ENCODE data around the gene KCNH1. TPM values are rescaled to one million over a fixed set of nuclear protein-coding genes. Genes with fewer than 3 reads are reported as not detected.
A peak's percentile ranks its signal among the peaks of the same experiment; 100 is the strongest.

The KCNH1 gene
- total and polyA plus RNA-seq, 2 of the 4 experiments (the other 2 are of a cell fraction), result 0.27 to 0.54 TPM

DNA sequence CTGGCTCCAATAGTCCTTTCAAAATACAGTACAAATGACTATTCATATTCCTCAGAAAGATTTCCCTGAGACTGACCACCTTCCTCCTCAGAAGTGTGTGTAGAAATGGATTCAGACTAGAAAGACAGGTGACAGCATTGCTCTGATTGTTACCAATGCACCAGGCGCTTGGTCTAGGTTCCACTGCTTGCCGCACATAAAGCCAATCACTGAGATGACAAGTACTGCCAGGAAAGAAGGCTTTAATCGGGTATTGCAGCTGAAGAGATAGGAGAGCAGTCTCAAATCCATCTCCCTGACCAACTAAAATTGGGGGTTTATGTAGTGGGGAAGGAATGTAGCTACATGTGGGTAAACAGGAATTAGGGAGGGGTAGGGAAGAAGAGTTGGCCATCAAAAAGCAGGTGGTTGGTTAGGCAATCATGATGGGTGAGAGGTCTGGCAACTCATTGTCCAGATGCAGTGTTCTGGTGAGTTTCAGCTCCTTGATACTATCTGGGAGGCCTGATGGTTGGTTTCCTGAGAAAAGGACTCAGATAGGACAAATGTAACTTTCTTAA lies 98.0 kb downstream of the KCNH1 start:
- POLR2A ChIA-PET (ENCODE audit: unreplicated experiment), result no interaction called here
- H3K9ac ChIP-seq (ENCODE audit: low read depth, low read length), result no peak overlapping the region
- TF ChIP-seq BHLHE40 (IDR thresholded peaks at IDR 0.05; ENCODE audit: low read depth, low read length), result no peak
- TF ChIP-seq, protein P1, sequence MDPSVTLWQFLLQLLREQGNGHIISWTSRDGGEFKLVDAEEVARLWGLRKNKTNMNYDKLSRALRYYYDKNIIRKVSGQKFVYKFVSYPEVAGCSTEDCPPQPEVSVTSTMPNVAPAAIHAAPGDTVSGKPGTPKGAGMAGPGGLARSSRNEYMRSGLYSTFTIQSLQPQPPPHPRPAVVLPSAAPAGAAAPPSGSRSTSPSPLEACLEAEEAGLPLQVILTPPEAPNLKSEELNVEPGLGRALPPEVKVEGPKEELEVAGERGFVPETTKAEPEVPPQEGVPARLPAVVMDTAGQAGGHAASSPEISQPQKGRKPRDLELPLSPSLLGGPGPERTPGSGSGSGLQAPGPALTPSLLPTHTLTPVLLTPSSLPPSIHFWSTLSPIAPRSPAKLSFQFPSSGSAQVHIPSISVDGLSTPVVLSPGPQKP (IDR thresholded peaks at IDR 0.05; ENCODE audit: borderline replicate concordance, low read depth, low read length), result no peak
- TF ChIP-seq, protein P2, sequence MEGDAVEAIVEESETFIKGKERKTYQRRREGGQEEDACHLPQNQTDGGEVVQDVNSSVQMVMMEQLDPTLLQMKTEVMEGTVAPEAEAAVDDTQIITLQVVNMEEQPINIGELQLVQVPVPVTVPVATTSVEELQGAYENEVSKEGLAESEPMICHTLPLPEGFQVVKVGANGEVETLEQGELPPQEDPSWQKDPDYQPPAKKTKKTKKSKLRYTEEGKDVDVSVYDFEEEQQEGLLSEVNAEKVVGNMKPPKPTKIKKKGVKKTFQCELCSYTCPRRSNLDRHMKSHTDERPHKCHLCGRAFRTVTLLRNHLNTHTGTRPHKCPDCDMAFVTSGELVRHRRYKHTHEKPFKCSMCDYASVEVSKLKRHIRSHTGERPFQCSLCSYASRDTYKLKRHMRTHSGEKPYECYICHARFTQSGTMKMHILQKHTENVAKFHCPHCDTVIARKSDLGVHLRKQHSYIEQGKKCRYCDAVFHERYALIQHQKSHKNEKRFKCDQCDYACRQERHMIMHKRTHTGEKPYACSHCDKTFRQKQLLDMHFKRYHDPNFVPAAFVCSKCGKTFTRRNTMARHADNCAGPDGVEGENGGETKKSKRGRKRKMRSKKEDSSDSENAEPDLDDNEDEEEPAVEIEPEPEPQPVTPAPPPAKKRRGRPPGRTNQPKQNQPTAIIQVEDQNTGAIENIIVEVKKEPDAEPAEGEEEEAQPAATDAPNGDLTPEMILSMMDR (conservative IDR thresholded peaks at IDR 0.05; ENCODE audit: low read depth, low read length), result no peak
- no peak for TF ChIP-seq CHD1 (IDR thresholded peaks at IDR 0.05; ENCODE audit: low read depth, low read length)
- no peak for TF ChIP-seq POLR2A (IDR thresholded peaks at IDR 0.05; ENCODE audit: low read depth, low read length)
- TF ChIP-seq MAFK (IDR thresholded peaks at IDR 0.05; ENCODE audit: low read depth, low read length), result no peak
- no peak for TF ChIP-seq RCOR1 (IDR thresholded peaks at IDR 0.05; ENCODE audit: insufficient replicate concordance, low read length)
- TF ChIP-seq MXI1 (IDR thresholded peaks at IDR 0.05; ENCODE audit: borderline replicate concordance, low read depth, low read length), result no peak
- TF ChIP-seq NFE2L2 (IDR thresholded peaks at IDR 0.05; ENCODE audit: low read depth, low read length), result no peak
- no peak for TF ChIP-seq SMC3 (IDR thresholded peaks at IDR 0.05; ENCODE audit: low read depth, low read length)
- no peak for TF ChIP-seq RFX5 (IDR thresholded peaks at IDR 0.05; ENCODE audit: low read depth, low read length)
- no peak for TF ChIP-seq MAZ (IDR thresholded peaks at IDR 0.05; ENCODE audit: borderline replicate concordance, low read depth, low read length)
- TF ChIP-seq RAD21 (IDR thresholded peaks at IDR 0.05; ENCODE audit: low read length), result no peak
- TF ChIP-seq, protein P3, sequence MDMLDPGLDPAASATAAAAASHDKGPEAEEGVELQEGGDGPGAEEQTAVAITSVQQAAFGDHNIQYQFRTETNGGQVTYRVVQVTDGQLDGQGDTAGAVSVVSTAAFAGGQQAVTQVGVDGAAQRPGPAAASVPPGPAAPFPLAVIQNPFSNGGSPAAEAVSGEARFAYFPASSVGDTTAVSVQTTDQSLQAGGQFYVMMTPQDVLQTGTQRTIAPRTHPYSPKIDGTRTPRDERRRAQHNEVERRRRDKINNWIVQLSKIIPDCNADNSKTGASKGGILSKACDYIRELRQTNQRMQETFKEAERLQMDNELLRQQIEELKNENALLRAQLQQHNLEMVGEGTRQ (IDR thresholded peaks at IDR 0.05; ENCODE audit: low read depth, low read length), result no peak
- TF ChIP-seq FOS (IDR thresholded peaks at IDR 0.05; ENCODE audit: low read depth, low read length), result no peak
- TF ChIP-seq CEBPB (IDR thresholded peaks at IDR 0.05; ENCODE audit: low read depth, low read length), result no peak
- dilution Hi-C loops (cut with HindIII; ENCODE audit: low sequenced_read_pairs, unreplicated experiment), result no loop called here
- no peaks in the 10 kb centered on the region for H3K36me3 ChIP-seq (ENCODE audit: control insufficient read depth, insufficient read depth, low read length)
- H3K4me1 ChIP-seq (ENCODE audit: control insufficient read depth, insufficient read depth, low read length), result peaks cover 6% of the 10 kb centered on the region
- no peak overlapping the region; the same call in 1 of the 2 replicates for H4K5ac ChIP-seq (ENCODE audit: low read depth, low read length)
- no peak overlapping the region for H2AK9ac ChIP-seq (replicated peaks; ENCODE audit: low read depth, low read length, poor library complexity)
- DNase-seq (no peak), ATAC-seq (ENCODE audit: low read depth) (no peak)
- H3K18ac ChIP-seq (ENCODE audit: low read depth, low read length), result peak overlapping the region; percentile 39; the same call in 1 of the 2 replicates
- H4K8ac ChIP-seq (ENCODE audit: low read depth in 2 of 2, low read length in 2 of 2), result peak overlapping the region in 1 of 2 experiments; percentile 57; a peak in 3 of 4 replicates
- peak overlapping the region; percentile 44 for H2AFZ ChIP-seq (replicated peaks; ENCODE audit: low read length, poor library complexity)
- no peak overlapping the region for H3K27ac ChIP-seq (ENCODE audit: insufficient read depth, low read length)
- H2BK5ac ChIP-seq (ENCODE audit: low read depth, low read length, poor library complexity, severe bottlenecking), result no peak overlapping the region
- no peaks in the 10 kb centered on the region for H3K9me1 ChIP-seq (ENCODE audit: insufficient read depth, low read length)
- no peak overlapping the region for H3K14ac ChIP-seq (replicated peaks; ENCODE audit: low read depth, low read length)
- in situ Hi-C loops (cut with MboI; ENCODE audit: low sequenced_read_pairs), result no loop called here
- intact Hi-C loops (cut with micrococcal nuclease), result no loop called here
- no peak overlapping the region for H3K56ac ChIP-seq (ENCODE audit: extremely low read depth, insufficient read depth, low read length)
- H4K20me1 ChIP-seq (ENCODE audit: insufficient read depth, low read length), result no peaks in the 10 kb centered on the region
- no peaks in the 10 kb centered on the region for H3K79me1 ChIP-seq (ENCODE audit: low read depth in 1 of 2, low read length in 2 of 2)
- no peak overlapping the region for H2AK5ac ChIP-seq (ENCODE audit: low read depth, low read length)
- no peak overlapping the region for H3K23ac ChIP-seq (ENCODE audit: low read depth, low read length)
- no peak overlapping the region for H3K4me2 ChIP-seq (ENCODE audit: low read depth, low read length)
- H3K4me3 ChIP-seq (ENCODE audit: insufficient read depth, low read depth, low read length), result no peak overlapping the region
- 0 out of 2 replicates have a peak, but pooled peaks cover 2% of the 10 kb centered on the region for H3K9me3 ChIP-seq (ENCODE audit: control insufficient read depth, insufficient read depth, low read length)
- no TSS peak for BruUV-seq (replicated peaks)
- H2BK20ac ChIP-seq (ENCODE audit: low read depth, low read length), result peak overlapping the region; percentile 44; the same call in 1 of the 2 replicates
- H4K91ac ChIP-seq (ENCODE audit: insufficient read depth, low read depth, low read length), result peak overlapping the region; percentile 83; the same call in 1 of the 2 replicates
- peak overlapping the region; percentile 25; the same call in 1 of the 2 replicates for H3K4ac ChIP-seq (ENCODE audit: low read depth, low read length)
- CTCF ChIA-PET, result no interaction called here
- H3K27me3 ChIP-seq (ENCODE audit: control insufficient read depth, insufficient read depth, low read length), result no peaks in the 10 kb centered on the region
- WGBS, 2 experiments (ENCODE audit: extremely low coverage in 2 of 2, insufficient read length in 1 of 2), result no CpG with 5 or more reads among the region's 3 CpGs
- H2BK15ac ChIP-seq (ENCODE audit: low read depth, low read length), result peak overlapping the region; percentile 1; the same call in 2 of the 3 replicates
- H2BK120ac ChIP-seq (ENCODE audit: low read depth, low read length), result peak overlapping the region; percentile 75
